ENCODE data around the gene NUSAP1.
"Not testable (repeated sequence)": the region's sequence is repeated elsewhere in the genome, so short reads cannot be mapped to it uniquely, and the experiment has no call there.

DNA sequence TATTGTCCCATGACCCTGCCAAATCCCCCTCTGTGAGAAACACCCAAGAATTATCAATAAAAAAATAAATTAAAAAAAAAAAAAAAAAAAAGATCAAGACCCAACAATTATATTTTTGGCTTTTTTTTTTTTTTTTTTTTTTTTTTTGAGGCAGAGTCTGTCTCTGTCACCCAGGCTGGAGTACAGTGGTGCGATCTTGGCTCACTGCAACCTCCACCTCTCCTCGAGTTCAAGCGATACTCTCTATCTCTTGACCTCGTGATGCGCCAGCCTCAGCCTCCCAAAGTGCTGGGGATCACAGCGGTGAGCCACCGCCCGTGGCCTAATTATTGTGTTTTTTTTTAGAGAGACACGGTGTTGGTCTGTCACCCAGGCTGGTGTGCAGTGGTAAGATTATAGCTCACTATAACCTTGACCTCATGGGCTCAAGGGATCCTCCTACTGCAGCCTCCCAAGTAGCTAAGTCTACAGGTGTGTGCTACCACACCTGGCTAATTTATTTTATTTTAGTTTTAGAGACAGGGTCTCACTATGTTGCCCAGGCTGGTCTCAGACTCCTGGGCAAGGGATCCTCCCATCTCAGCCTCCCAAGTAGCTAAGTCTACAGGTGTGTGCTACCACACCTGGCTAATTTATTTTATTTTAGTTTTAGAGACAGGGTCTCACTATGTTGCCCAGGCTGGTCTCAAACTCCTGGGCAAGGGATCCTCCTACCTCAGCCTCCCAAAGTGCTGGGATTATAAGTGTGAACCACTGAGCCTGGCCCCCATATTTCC is 51.5 kb downstream of the NUSAP1 start:
- TF ChIP-seq POLR2A, POLR2AphosphoS5, EP300 (IDR thresholded peaks at IDR 0.05): not testable (repeated sequence)
- TF ChIP-seq, protein P1, sequence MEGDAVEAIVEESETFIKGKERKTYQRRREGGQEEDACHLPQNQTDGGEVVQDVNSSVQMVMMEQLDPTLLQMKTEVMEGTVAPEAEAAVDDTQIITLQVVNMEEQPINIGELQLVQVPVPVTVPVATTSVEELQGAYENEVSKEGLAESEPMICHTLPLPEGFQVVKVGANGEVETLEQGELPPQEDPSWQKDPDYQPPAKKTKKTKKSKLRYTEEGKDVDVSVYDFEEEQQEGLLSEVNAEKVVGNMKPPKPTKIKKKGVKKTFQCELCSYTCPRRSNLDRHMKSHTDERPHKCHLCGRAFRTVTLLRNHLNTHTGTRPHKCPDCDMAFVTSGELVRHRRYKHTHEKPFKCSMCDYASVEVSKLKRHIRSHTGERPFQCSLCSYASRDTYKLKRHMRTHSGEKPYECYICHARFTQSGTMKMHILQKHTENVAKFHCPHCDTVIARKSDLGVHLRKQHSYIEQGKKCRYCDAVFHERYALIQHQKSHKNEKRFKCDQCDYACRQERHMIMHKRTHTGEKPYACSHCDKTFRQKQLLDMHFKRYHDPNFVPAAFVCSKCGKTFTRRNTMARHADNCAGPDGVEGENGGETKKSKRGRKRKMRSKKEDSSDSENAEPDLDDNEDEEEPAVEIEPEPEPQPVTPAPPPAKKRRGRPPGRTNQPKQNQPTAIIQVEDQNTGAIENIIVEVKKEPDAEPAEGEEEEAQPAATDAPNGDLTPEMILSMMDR (IDR thresholded peaks at IDR 0.05): not testable (repeated sequence)
